ENCODE results near the gene TEKT1. TPM values are rescaled to one million over a fixed set of nuclear protein-coding genes. Genes with fewer than 3 reads are reported as not detected.
A peak's percentile ranks its signal among the peaks of the same experiment; 100 is the strongest.
"Not testable (repeated sequence)": the region's sequence is repeated elsewhere in the genome, so short reads cannot be mapped to it uniquely, and the experiment has no call there.

Gene TEKT1
- polyA plus RNA-seq, 1 donor = 0.25 TPM

DNA sequence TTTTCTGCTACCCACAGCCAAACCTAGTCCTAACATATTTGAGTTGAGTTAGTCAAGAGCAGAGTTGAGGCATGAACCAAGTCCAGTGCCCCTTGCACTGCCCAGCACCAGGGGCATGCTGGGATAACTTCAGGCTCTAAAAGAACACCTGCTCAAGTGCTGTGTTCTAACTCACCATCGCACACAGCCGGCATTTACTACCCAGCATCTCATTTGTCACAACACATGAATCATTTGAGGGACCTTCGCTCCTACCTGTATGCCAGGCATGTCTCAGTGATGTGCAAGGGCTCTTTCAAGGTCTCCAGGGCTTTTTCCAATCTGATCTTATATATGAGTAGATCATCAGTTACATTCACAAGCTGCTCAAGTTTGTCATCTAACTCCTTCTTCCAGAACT, 12.6 kb downstream of the TEKT1 start:
- no peaks in the 10 kb centered on the region for H3K27me3 ChIP-seq (ENCODE audit: control insufficient read depth, insufficient read depth, low read length)
- no peaks in the 10 kb centered on the region for H3K4me1 ChIP-seq (ENCODE audit: control insufficient read depth, insufficient read depth, low read length)
- no peak overlapping the region for H3K27ac ChIP-seq (ENCODE audit: low read length)
- no CpG with 5 or more reads among the region's 3 CpGs for WGBS (ENCODE audit: insufficient coverage, low lambda C conversion rate)
- DNase-seq = no peak
- H3K4me3 ChIP-seq (ENCODE audit: low read length) = no peak overlapping the region
- peaks cover under 1% of the 10 kb centered on the region for H3K9me3 ChIP-seq (ENCODE audit: control insufficient read depth, low read depth, low read length)
- H3K36me3 ChIP-seq (ENCODE audit: control insufficient read depth, insufficient read depth, low read length) = no peaks in the 10 kb centered on the region

DNA sequence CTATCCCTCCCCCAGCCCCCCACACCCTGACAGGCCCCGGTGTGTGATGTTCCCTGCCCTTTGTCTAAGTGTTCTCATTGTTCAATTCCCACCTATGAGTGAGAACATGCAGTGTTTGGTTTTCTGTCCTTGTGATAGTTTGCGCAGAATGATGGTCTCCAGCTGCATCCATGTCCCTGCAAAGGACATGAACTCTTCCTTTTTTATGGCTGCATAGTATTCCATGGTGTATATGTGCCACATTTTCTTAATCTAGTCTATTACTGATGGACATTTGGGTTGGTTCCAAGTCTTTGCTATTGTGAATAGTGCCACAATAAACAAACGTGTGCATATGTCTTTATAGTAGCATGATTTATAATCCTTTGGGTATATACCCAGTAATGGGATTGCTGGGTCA, 15.2 kb downstream of the TEKT1 start:
- not testable (repeated sequence) for DNase-seq; H3K36me3 ChIP-seq (ENCODE audit: control insufficient read depth, insufficient read depth, low read length); H3K9me3 ChIP-seq (ENCODE audit: control insufficient read depth, low read depth, low read length); H3K4me1 ChIP-seq (ENCODE audit: control insufficient read depth, insufficient read depth, low read length); H3K27ac ChIP-seq (ENCODE audit: low read length); H3K27me3 ChIP-seq (ENCODE audit: control insufficient read depth, insufficient read depth, low read length); H3K4me3 ChIP-seq (ENCODE audit: low read length)
- WGBS (ENCODE audit: insufficient coverage, low lambda C conversion rate) = no CpG with 5 or more reads among the region's 3 CpGs

GRCh38 chr17:6815775-6816174, 15.8 kb downstream of the TEKT1 start:
- no CpG with 5 or more reads among the region's 10 CpGs for WGBS (ENCODE audit: insufficient coverage, low lambda C conversion rate)
- H3K9me3 ChIP-seq (ENCODE audit: control insufficient read depth, low read depth, low read length) = peaks cover 3% of the 10 kb centered on the region
- no peaks in the 10 kb centered on the region for H3K4me1 ChIP-seq (ENCODE audit: control insufficient read depth, insufficient read depth, low read length)
- no peak overlapping the region for H3K27ac ChIP-seq (ENCODE audit: low read length)
- no peaks in the 10 kb centered on the region for H3K27me3 ChIP-seq (ENCODE audit: control insufficient read depth, insufficient read depth, low read length)
- no peak for DNase-seq
- no peak overlapping the region for H3K4me3 ChIP-seq (ENCODE audit: low read length)
- H3K36me3 ChIP-seq (ENCODE audit: control insufficient read depth, insufficient read depth, low read length) = no peaks in the 10 kb centered on the region

GRCh38 chr17:6812295-6812694, 19.2 kb downstream of the TEKT1 start:
- Histone ChIP-seq H3K4me3 (ENCODE audit: low read length) (no peak overlapping the region), H3K36me3 (ENCODE audit: control insufficient read depth, insufficient read depth, low read length) (no peaks in the 10 kb centered on the region), H3K27me3 (ENCODE audit: control insufficient read depth, insufficient read depth, low read length) (no peaks in the 10 kb centered on the region), H3K27ac (ENCODE audit: low read length) (no peak overlapping the region), H3K9me3 (ENCODE audit: control insufficient read depth, low read depth, low read length) (peaks cover 3% of the 10 kb centered on the region), H3K4me1 (ENCODE audit: control insufficient read depth, insufficient read depth, low read length) (no peaks in the 10 kb centered on the region)
- DNase-seq = no peak
- no CpG with 5 or more reads among the region's 9 CpGs for WGBS (ENCODE audit: insufficient coverage, low lambda C conversion rate)

GRCh38 chr17:6811510-6811909, 20.0 kb downstream of the TEKT1 start:
- no peaks in the 10 kb centered on the region for H3K4me1 ChIP-seq (ENCODE audit: control insufficient read depth, insufficient read depth, low read length)
- peak overlapping the region; percentile 45 for H3K27ac ChIP-seq (ENCODE audit: low read length)
- DNase-seq = peak; percentile 51 to 70
- no peaks in the 10 kb centered on the region for H3K27me3 ChIP-seq (ENCODE audit: control insufficient read depth, insufficient read depth, low read length)
- H3K9me3 ChIP-seq (ENCODE audit: control insufficient read depth, low read depth, low read length) = peaks cover 3% of the 10 kb centered on the region
- H3K4me3 ChIP-seq (ENCODE audit: low read length) = no peak overlapping the region
- H3K36me3 ChIP-seq (ENCODE audit: control insufficient read depth, insufficient read depth, low read length) = no peaks in the 10 kb centered on the region
- no CpG with 5 or more reads among the region's 9 CpGs for WGBS (ENCODE audit: insufficient coverage, low lambda C conversion rate)

- Histone ChIP-seq H3K27ac (ENCODE audit: low read length) (no peak overlapping the region), H3K4me3 (ENCODE audit: low read length) (no peak overlapping the region), H3K4me1 (ENCODE audit: control insufficient read depth, insufficient read depth, low read length) (peaks cover 13% of the 10 kb centered on the region), H3K27me3 (ENCODE audit: control insufficient read depth, insufficient read depth, low read length) (no peaks in the 10 kb centered on the region), H3K36me3 (ENCODE audit: control insufficient read depth, insufficient read depth, low read length) (no peaks in the 10 kb centered on the region), H3K9me3 (ENCODE audit: control insufficient read depth, low read depth, low read length) (no peaks in the 10 kb centered on the region)
- DNase-seq = no peak
- 100% methylated on average over 1 of the region's 13 CpGs for WGBS (ENCODE audit: insufficient coverage, low lambda C conversion rate)
These were observed 31.0 kb downstream of the TEKT1 start for GRCh38 chr17:6800422-6801027.

DNA sequence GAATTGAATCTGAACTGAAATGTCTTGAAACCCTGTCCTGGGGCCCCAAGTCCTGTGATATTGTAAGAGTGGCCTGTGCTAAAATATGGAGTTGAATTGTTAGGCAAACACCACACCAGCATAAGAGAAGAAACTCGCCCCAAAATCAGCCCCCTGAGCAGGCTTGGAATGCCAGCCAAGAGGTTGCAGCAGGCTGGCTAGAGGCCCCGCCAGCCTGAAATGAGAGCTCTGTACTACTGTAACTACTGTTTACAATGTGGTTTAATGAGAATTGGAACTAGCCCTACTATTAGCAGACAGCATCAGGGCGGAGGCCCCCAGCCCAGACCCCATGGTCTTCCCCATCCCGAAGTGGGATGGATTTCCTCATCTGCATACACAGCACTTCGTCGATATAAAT, 31.8 kb downstream of the TEKT1 start:
- peaks cover 13% of the 10 kb centered on the region for H3K4me1 ChIP-seq (ENCODE audit: control insufficient read depth, insufficient read depth, low read length)
- WGBS (ENCODE audit: insufficient coverage, low lambda C conversion rate) = no CpG with 5 or more reads among the region's 6 CpGs
- H3K27me3 ChIP-seq (ENCODE audit: control insufficient read depth, insufficient read depth, low read length) = no peaks in the 10 kb centered on the region
- no peaks in the 10 kb centered on the region for H3K36me3 ChIP-seq (ENCODE audit: control insufficient read depth, insufficient read depth, low read length)
- no peak overlapping the region for H3K4me3 ChIP-seq (ENCODE audit: low read length)
- H3K27ac ChIP-seq (ENCODE audit: low read length) = no peak overlapping the region
- no peaks in the 10 kb centered on the region for H3K9me3 ChIP-seq (ENCODE audit: control insufficient read depth, low read depth, low read length)
- DNase-seq = no peak

DNA sequence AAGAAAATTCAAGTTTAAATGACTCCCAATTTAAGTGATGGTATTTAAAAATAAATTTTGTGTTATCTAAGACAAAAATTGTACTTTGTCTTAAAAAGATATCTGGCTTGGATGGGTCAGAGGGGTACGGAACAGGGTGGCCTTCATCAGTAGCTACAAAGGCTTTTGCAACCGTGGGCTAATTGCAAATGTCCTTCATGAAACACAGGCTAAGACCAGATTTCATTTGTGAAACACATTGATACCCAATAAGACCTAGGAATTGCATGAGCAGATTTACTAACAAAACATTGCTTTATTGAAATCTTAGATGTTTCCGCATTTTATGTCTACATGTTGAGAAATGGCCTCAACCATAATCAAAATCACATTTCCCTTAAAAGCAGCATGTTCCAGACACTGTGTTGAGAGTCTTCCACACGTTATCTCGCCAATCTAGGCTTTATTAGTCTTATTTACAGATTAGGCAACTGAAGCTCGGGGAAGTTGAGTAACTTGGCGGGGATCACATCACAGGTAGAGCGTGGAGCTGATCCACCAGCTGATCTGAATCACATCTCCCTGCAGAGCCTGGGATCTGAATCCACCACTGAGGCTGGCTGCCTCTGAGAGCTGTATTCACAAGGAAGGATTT, 33.7 kb downstream of the TEKT1 start:
- H3K36me3 ChIP-seq (ENCODE audit: control insufficient read depth, insufficient read depth, low read length) = no peaks in the 10 kb centered on the region
- H3K4me1 ChIP-seq (ENCODE audit: control insufficient read depth, insufficient read depth, low read length) = peaks cover 13% of the 10 kb centered on the region
- H3K27ac ChIP-seq (ENCODE audit: low read length) = no peak overlapping the region
- no peaks in the 10 kb centered on the region for H3K27me3 ChIP-seq (ENCODE audit: control insufficient read depth, insufficient read depth, low read length)
- H3K4me3 ChIP-seq (ENCODE audit: low read length) = no peak overlapping the region
- H3K9me3 ChIP-seq (ENCODE audit: control insufficient read depth, low read depth, low read length) = no peaks in the 10 kb centered on the region
- no CpG with 5 or more reads among the region's 8 CpGs for WGBS (ENCODE audit: insufficient coverage, low lambda C conversion rate)
- DNase-seq = no peak

GRCh38 chr17:6796887-6797490, 34.5 kb downstream of the TEKT1 start:
- WGBS (ENCODE audit: insufficient coverage, low lambda C conversion rate) = no CpG with 5 or more reads among the region's 2 CpGs
- H3K36me3 ChIP-seq (ENCODE audit: control insufficient read depth, insufficient read depth, low read length) = no peaks in the 10 kb centered on the region
- H3K27ac ChIP-seq (ENCODE audit: low read length) = peak overlapping the region; percentile 94
- no peak overlapping the region for H3K4me3 ChIP-seq (ENCODE audit: low read length)
- no peak for DNase-seq
- peaks cover 13% of the 10 kb centered on the region for H3K4me1 ChIP-seq (ENCODE audit: control insufficient read depth, insufficient read depth, low read length)
- H3K9me3 ChIP-seq (ENCODE audit: control insufficient read depth, low read depth, low read length) = no peaks in the 10 kb centered on the region
- H3K27me3 ChIP-seq (ENCODE audit: control insufficient read depth, insufficient read depth, low read length) = no peaks in the 10 kb centered on the region

DNA sequence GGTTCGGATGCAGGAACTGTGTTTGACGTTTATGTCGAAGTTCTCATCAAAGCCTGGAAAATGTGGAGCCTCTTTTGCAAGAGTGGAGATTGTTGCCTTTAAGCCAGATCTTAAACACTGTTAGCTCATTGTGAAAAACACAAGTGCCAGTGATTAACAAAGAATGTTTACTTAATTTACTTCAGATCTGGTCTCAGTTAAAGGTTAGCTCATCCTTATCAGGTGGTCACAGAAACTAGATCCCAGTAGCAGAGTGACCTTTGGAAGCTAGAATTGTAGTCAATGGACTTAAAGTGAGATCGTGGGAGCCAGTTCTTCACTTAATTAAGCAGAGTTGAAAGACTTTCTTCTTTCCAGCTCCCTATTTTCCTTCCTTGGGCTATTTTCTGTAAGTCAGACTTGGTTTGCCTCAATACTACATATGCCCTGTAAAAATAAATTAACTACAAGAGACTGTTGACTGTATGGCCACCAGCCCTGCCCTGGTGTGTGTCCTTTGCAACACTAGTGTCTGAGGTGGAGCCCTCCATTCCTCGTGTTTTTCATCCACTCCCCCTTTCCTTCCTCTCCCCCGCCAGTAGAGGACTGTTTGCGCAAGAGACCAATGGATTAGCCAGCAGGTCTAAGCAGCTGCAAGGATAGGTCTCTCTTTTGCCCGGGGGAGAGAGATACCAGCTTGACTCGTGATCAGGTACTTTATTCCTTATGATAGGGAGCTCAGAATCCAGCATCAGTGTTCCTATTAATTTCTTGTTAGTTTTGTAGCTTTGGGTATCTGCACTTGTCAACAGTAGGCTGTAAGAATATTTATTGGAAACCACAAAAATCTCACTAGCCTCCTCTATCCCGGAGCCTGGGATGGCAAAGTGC, 35.3 kb downstream of the TEKT1 start:
- Histone ChIP-seq H3K4me3 (ENCODE audit: low read length) (no peak overlapping the region), H3K36me3 (ENCODE audit: control insufficient read depth, insufficient read depth, low read length) (no peaks in the 10 kb centered on the region), H3K4me1 (ENCODE audit: control insufficient read depth, insufficient read depth, low read length) (peaks cover 13% of the 10 kb centered on the region), H3K27me3 (ENCODE audit: control insufficient read depth, insufficient read depth, low read length) (no peaks in the 10 kb centered on the region), H3K27ac (ENCODE audit: low read length) (peak overlapping the region; percentile 94), H3K9me3 (ENCODE audit: control insufficient read depth, low read depth, low read length) (no peaks in the 10 kb centered on the region)
- 19% methylated on average over 3 of the region's 10 CpGs for WGBS (ENCODE audit: insufficient coverage, low lambda C conversion rate)
- peak; percentile 69 to 87 for DNase-seq

Data from large intestine (tissue), 3 donors.